Stimulated activated CD8-positive, alpha-beta memory T cell treated with anti-CD3 and anti-CD28 coated beads, Interleukin-7, amount 100 ng/mL, for 4 hours (primary cell): Measurements from ENCODE around the gene ATP2B2.

Experiments used
- DNase-seq, 2 donors: peaks; one replicate each; pipeline ENCODE4 v3.0.0-alpha.2; 2020; ENCODE audit warnings: low read depth in 2 of 2

The ATP2B2 gene

GRCh38 chr3:10432156-10432845 is 73.1 kb downstream of the ATP2B2 start:
- no peak for DNase-seq

GRCh38 chr3:10430805-10431204 is 74.6 kb downstream of the ATP2B2 start:
- DNase-seq, result no peak

- no peak for DNase-seq
Observed at GRCh38 chr3:10428406-10429091, 76.8 kb downstream of the ATP2B2 start.

- no peak for DNase-seq
Observed at GRCh38 chr3:10426346-10427220, 78.8 kb downstream of the ATP2B2 start.

GRCh38 chr3:10423171-10423882 is 82.1 kb downstream of the ATP2B2 start:
- no peak for DNase-seq

- no peak for DNase-seq
Observed at GRCh38 chr3:10421996-10422395, 83.4 kb downstream of the ATP2B2 start.

- DNase-seq, result no peak
Observed at GRCh38 chr3:10420745-10421475, 84.5 kb downstream of the ATP2B2 start.

GRCh38 chr3:10419637-10420232 is 85.7 kb downstream of the ATP2B2 start:
- peak; percentile 37 to 52 for DNase-seq

GRCh38 chr3:10417847-10418246 is 87.5 kb downstream of the ATP2B2 start:
- no peak for DNase-seq

- DNase-seq, result no peak
Observed at GRCh38 chr3:10416730-10417300, 88.6 kb downstream of the ATP2B2 start.

- no peak for DNase-seq
Observed at GRCh38 chr3:10413041-10413440, 92.3 kb downstream of the ATP2B2 start.

GRCh38 chr3:10411598-10412332 is 93.6 kb downstream of the ATP2B2 start:
- DNase-seq, result no peak

- DNase-seq, result no peak
Observed at GRCh38 chr3:10410383-10411002, 94.9 kb downstream of the ATP2B2 start.

- no peak for DNase-seq
Observed at GRCh38 chr3:10408680-10409079, 96.7 kb downstream of the ATP2B2 start.

- DNase-seq, result no peak
Observed at GRCh38 chr3:10407361-10407760, 98.0 kb downstream of the ATP2B2 start.

GRCh38 chr3:10406414-10406813 is 99.0 kb downstream of the ATP2B2 start:
- no peak for DNase-seq

- no peak for DNase-seq
Observed at GRCh38 chr3:10405816-10406215, 99.6 kb downstream of the ATP2B2 start.

GRCh38 chr3:10404876-10405275 is 100.5 kb downstream of the ATP2B2 start:
- DNase-seq, result no peak

GRCh38 chr3:10404377-10404776 is 101.0 kb downstream of the ATP2B2 start:
- no peak for DNase-seq
